DND-41 (cell line): ENCODE measurements around the gene ABL2.

ENCODE experiments used
- EZH2 ChIP-seq: IDR thresholded peaks from 3 replicates; pipeline ENCODE4 v1.6.1; 2012; ENCODE audit warnings: borderline replicate concordance, low read depth, mild to moderate bottlenecking, moderate library complexity, low read length, inconsistent platforms; ENCODE audit not compliant: severe bottlenecking
- TF ChIP-seq, protein P1 (sequence below): IDR thresholded peaks from 2 replicates; pipeline ENCODE4 v1.5.1; 2012; ENCODE audit warnings: borderline replicate concordance, low read length, moderate library complexity, mild to moderate bottlenecking; ENCODE audit not compliant: poor library complexity, severe bottlenecking; ENCODE audit errors: extremely low read depth

DNA sequence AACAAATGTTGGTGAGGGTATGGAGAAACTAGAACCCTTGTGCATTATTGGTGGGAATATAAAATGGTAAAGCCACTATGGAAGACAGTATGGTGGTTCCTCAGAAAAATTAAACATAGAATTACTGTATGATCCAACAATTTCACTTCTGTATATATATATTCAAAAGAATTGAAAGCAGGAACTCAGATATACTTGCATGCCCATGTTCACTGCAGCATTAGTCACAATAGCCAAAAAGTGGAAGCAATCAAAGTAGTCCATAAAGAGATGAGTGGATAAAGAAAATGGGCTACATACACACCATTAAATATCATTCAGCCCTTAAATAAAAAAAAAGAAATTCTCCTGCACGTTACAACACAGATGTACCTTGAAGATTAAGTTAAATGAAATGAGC, 34.1 kb downstream of the ABL2 start:
- TF ChIP-seq, protein P1, sequence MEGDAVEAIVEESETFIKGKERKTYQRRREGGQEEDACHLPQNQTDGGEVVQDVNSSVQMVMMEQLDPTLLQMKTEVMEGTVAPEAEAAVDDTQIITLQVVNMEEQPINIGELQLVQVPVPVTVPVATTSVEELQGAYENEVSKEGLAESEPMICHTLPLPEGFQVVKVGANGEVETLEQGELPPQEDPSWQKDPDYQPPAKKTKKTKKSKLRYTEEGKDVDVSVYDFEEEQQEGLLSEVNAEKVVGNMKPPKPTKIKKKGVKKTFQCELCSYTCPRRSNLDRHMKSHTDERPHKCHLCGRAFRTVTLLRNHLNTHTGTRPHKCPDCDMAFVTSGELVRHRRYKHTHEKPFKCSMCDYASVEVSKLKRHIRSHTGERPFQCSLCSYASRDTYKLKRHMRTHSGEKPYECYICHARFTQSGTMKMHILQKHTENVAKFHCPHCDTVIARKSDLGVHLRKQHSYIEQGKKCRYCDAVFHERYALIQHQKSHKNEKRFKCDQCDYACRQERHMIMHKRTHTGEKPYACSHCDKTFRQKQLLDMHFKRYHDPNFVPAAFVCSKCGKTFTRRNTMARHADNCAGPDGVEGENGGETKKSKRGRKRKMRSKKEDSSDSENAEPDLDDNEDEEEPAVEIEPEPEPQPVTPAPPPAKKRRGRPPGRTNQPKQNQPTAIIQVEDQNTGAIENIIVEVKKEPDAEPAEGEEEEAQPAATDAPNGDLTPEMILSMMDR: no peak
- TF ChIP-seq EZH2: no peak
